GM19035 (cell line): ENCODE measurements around the gene SLC66A2.

Source experiments
- ATAC-seq: cut with Tn5 transposase; IDR thresholded peaks from one replicate; pipeline ENCODE4 v1.9.1; 2021; ENCODE audit not compliant: unreplicated experiment

Gene SLC66A2

GRCh38 chr18:79952456-79952995 is 1.1 kb upstream of the SLC66A2 start:
- ATAC-seq = no peak

- peak; percentile 34 for ATAC-seq
These were observed 725 bp downstream of the SLC66A2 start for GRCh38 chr18:79950515-79951341.

DNA sequence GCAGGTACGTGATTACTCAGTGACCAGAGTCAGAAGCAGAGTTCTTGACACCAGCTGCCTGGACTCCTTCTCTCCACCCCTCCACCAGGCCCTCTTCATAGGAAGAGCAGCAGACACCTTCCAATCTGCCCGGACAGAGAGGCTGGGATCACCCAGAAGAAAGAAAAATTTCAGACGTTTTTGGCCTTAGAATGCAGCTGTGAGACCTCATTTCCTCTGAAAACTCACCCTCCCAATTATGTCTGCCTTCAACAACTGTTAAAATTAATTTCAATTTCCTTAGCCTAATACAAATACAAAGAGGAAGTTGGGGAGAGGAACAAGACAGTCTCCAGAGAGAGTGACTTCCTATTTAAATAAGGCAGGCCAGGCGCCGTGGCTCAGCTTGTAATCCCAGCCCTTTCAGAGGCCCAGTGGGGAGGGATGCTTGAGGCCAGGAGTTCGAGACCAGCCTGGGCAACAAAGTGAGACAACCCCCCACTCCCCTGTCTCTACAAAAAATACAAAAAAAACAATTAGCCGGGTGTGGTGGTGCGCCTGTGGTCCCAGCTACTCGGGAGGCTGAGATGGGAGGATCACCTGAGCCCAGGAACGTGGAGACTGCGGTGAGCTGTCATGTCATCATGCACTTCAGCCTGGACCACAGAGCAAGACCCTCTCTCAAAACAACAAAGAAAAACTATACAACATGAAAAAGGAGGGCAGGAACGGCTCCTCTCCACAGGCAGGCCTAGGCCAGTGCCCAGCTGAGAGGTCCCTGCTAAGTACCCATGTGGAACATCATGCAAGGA is 1.6 kb downstream of the SLC66A2 start:
- no peak for ATAC-seq

DNA sequence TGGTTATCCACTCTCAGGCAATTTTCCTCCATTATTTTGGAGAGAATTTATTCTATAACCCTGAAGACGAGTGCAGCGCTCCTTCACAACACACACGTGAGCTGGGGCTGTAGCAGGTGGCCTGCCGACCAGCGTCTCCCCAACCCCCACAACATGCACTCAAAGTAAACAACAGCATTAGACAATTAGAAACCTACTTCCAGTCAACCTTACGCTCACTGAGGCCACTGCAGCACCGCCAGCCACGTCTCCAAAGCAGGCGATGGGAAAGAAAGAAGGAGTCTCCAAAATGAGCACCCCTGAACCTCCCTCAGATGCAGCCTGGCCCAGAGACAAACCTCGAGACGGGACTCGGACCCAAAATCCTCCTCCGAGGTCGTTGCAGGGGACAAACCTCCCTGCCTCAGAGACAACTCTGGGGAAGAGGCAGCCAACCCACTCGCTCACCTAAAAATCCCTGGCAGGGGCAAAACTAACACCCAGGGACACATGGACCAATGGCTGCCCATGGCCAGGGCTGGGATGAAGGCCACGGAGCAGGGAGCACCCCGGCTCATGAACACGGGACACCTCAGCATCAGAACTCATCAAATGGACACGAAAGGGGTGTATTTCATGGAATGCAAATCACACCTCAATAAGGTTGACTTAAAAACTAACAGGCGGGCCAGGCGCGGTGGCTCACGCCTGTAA is 2.6 kb downstream of the SLC66A2 start:
- no peak for ATAC-seq

DNA sequence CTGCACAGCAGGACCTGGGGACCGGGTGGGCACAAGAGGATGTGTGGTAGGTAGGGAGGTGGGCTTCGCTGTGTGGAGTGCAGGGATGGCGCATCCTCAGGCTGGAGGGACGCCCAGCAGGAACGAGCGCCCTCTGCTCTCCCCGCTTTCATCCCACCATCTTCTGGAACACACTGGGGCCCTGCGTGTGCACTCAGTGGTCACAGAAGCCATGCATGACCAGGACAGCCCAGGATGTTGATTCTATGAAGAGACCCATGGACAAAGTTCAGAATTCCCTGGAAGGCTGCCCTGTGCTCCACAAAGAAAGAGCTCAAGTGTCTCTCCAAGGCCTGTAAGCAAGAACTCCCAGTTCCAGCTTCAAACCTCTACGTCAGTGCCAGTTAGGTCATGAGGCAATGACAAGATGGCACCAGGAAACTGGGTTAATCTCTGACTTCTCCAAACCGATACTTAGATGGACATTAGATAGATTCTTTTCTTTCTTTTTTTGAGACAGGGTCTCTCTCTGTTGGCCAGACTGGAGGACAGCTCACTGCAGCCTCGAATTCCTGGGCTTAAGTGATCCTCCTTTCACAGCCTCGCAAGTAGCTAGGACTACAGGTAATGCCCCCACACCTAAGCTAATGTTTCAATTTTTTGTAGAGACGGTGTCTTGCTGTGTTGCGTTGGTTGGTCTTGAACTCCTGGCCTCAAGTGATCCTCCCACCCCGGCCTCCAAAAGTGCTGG is 3.4 kb downstream of the SLC66A2 start:
- ATAC-seq = no peak

GRCh38 chr18:79947054-79947755 is 4.2 kb downstream of the SLC66A2 start:
- no peak for ATAC-seq

- ATAC-seq = no peak
These were observed 6.1 kb downstream of the SLC66A2 start for GRCh38 chr18:79945118-79946042.

- no peak for ATAC-seq
These were observed 6.7 kb downstream of the SLC66A2 start for GRCh38 chr18:79944746-79945117.

DNA sequence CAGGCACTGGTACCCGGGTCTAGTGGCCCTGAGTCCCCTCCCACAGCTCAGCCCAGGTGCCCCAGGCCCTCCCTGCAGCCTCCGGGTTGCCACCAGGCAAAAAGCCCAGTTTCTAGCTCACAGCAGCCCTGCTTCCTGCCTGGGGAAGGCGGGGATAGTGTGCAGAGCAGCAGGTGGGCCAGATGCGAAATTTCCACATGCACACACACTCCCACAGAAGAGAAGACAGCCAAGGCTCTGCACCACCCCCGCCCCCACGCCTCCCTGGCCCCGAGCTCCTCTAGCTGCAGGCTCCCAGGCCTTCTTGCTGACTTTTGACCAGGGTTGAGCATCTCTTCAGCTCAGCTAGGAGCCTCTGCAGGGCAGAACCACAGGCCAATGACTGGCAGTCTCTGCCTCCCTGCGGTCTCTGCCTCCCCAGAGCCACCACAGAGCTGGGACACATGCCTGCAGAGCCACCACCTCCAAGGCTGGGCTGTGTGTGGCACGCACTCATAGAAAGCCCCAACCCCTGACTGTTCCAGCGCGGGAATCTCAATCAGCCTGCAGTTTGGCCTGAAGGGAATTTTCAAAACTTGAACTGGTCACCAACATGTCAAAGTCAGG is 7.2 kb downstream of the SLC66A2 start:
- ATAC-seq = no peak

- no peak for ATAC-seq
These were observed 7.8 kb downstream of the SLC66A2 start for GRCh38 chr18:79943608-79944125.

- ATAC-seq = no peak
These were observed 8.5 kb downstream of the SLC66A2 start for GRCh38 chr18:79942786-79943607.

DNA sequence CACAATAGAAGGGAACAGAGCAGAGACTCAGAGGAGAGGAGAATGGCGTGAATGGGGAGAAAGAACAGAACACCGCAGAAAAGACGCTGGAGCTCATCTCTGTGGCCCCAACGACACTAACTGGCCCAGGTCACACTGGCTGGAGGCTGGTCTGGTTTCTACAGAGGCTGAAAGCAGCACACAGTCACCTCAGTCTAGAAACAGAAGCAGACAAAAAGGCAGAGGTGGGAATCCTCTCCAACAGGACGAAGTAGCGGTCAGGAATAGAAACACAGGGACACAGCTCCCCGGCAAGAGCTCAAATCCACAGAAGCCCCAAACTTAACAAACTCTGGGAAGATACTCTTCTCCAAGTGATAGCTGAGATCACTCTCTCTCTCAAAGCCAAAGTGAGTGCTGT is 9.2 kb downstream of the SLC66A2 start:
- no peak for ATAC-seq

GRCh38 chr18:79941473-79942119 is 9.9 kb downstream of the SLC66A2 start:
- no peak for ATAC-seq

DNA sequence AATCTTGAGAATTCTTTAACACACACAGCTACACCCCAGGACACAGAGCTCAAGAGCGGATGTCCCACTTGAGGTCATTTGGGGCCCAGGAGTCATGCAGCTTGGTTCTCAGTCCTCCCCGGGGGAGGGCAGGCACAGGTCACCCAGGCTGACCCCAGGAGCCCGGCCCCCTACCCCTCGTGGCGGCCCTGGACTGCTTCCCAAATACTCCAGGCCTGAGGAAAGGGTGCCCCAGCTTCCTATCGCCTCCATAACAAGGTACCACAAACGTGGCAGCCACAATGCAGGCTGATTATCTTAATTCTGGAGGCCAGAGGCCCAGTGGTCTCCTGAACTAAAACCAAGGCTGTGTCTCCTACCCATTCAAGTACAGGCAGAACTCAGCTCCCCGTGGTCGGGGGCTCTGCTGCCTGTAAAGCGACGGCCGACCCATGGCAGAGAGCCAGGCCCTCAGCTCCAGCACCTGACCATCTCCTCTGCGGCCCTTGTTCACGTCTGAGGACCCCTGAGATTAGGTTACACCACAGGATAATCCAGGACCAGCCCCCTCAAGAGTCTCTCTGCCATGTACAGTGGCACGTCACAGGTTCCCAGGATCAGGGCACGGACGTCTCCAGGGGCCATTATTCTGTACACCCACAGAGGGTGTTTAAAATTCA is 10.5 kb downstream of the SLC66A2 start:
- no peak for ATAC-seq

GRCh38 chr18:79940126-79940813 is 11.2 kb downstream of the SLC66A2 start:
- no peak for ATAC-seq

DNA sequence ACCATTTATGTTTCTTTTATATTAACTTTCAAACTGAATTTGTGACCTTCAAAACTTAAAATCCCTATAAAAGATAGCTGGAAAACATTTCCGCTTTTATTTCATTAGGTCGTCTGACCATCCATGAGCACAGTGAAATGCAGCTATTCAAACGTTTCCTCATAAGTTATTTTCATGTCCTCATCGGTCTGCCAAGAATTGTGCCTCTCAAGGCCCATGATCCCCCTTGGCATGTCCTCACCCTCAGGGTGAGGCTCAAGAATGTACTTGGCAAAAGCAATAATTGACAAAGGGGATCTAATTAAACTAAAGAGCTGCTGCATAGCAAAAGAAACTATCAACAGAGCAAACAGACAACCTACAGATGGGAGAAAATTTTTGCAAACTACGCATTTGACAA is 12.4 kb downstream of the SLC66A2 start:
- no peak for ATAC-seq
